HG02884 (cell line): ENCODE measurements around the gene CYBC1.

Source experiments
- ATAC-seq: cut with Tn5 transposase; IDR thresholded peaks from one replicate; pipeline ENCODE4 v1.9.1; 2021; ENCODE audit warnings: mild to moderate bottlenecking, moderate library complexity; ENCODE audit not compliant: unreplicated experiment

The CYBC1 gene

DNA sequence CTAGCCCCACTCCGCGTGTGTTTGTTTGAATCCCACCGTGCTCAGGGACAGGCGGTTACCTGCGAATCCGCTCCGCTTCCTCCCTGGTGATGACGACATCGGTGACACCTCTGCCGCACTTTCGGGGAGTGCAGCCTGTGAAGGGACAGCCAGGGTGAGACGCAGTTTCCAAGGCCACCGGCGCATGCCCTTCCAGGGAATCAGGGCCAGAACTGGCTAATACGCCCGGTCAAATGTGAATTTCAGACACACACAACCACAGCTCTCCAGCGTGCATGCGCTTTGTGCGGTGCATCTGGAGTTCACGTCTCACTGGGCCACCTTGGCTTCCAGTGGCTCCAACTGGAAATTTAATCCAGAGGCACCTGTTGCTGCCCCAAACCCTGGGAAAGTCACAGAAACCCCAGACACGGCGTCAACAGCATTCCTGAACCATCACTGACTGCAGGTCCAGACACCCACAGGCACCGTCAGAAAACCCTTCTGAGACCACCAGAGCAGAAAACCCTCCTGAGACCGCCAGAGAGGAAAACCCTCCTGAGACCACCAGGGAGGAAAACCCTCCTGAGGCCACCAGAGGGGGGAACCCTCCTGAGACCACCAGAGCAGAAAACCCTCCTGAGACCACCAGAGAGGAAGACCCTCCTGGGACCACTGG lies 39.0 kb downstream of the CYBC1 start:
- no peak for ATAC-seq

DNA sequence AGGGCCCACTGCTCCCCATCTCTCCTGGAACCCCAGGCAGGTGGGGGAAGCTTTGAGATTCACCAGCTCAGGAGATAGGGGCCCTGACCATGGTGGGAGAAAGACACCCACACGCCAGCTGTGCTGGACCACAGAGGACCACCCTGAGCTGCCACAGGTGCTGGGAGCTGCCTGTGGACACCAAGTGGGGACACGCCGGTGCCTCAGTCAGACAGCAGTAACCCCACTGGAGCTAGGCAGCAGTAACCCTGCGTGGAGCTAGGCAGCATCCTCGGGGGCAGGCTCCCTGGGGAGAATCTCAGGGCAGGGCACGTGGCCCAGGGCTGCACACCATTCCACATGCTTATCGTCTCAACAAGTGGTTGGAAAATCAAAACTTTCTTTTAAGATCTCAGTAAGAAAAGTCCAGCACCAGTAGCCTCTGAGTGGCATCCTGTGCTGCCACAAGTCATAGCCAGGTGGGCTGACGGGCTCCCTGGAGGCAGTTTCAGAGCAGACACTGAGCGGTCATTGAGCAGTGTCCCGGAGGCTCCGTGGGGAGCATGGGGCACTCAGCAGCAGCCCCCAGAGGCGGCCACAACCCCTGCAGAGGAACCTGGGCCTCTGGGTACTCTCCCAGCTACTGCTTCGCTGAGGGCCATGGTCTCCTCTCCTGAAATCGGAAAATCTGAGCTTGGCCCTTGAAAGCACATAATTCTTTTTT lies 40.4 kb downstream of the CYBC1 start:
- no peak for ATAC-seq

DNA sequence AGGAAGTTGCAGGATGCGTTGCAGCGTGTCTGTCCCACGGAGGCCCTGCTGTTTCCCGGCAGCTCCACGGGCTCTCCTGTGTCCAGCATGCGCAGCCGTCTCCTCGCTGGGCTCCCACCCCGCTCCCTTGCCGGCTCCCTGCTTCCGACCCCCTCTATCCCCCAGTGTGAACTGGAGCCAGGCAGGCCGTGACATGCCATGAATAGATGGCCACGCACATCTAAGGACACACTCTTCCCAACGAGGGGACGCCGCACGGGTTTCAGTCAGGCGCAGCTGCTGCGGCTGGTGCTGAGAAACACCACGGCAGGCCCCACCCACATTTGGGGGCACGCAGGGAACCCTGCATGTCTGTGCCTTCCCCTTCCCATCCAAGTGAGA lies 41.6 kb downstream of the CYBC1 start:
- no peak for ATAC-seq

DNA sequence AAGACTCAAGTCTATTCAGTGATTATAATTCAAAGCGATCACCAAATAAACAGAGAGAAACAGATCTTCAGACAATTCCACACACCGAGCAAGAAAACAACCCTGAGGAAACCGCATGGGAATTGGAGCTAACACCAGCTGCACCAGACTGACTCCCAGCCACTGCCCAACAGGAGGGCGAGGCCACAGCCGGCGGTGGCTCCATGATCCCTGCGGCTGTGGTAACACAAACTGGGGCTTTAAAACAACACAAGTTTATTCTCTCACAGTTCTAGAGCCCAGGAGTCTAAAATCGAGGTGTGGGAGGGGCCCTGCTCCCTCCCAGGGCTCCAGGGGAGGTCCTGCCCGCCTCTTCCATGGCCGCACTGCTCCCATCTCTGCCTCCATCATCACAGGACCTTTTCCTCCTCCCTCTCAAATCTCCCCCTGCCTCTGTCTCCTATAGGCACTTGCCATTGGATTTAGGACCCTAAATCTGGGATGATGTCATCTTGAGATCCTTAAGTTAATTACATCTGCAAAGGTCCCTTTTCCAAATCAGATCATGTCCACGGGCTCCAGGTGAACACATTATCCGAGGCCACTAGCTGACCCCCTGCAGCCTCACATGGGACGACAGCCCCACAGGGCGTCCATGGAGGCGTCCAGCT lies 42.1 kb downstream of the CYBC1 start:
- ATAC-seq, result no peak

DNA sequence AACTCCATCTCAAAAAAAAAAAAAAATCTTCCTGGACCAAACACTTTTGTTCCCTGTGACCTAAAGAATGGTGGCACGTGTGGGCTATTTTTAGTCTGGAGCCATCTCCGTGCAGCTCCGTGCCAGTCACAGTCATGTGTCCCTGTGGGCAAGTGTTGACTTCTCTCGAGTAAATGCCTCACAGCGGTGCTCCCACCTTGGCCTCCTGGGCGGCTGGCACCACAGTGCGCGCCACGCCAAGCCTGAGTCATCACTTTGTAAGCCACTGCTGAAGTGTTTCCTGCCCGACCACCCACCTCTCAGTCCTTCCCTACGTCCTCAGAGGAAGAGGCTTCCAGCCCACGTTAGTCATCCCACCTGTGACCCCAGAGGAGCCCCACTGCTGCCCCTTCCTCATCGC lies 43.3 kb downstream of the CYBC1 start:
- ATAC-seq, result no peak

DNA sequence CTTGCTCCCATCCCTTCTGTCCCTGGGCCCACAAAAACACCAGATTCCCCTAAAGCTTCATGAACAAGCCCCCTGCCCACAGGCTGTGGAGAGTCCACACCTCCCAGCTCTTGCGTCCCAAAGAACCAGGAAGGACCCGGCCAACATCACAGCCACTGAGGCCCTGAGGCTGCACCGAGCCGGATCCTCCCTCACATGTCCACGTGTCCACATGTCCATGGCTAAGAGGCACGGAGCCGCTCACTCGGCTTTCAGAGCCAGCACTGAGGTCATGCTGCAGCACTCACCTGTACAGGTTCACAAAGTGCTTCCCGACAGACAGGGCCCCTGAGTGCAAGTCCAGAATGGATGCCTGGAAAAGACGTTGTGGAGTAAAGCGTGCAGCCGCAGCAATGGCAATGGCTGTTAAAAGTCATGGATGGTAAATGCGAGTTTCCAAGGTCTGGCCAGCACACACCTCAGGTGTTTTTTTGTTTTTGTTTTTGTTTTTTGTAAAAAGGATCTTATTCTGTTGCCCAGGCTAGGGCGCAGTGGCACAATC lies 44.4 kb downstream of the CYBC1 start:
- no peak for ATAC-seq

DNA sequence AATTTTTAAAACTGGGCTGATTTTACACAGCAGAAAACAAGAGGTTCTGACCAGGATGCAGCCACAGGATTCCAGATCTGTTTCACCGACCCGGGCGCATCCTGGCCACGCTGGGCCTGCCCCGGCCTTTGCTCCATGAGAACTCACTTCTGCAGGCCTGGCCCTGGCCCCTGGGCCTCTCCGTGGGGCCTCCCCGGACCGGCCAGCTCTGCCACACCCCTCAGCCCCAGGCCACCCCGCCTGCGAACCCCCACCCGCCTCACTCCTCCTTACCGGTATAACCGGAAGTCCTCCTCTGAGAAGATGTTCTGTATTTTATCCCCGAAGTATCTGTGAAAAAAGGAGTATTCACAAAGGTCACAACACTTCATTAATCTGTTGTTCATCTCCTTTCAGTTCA lies 45.5 kb downstream of the CYBC1 start:
- ATAC-seq, result no peak

DNA sequence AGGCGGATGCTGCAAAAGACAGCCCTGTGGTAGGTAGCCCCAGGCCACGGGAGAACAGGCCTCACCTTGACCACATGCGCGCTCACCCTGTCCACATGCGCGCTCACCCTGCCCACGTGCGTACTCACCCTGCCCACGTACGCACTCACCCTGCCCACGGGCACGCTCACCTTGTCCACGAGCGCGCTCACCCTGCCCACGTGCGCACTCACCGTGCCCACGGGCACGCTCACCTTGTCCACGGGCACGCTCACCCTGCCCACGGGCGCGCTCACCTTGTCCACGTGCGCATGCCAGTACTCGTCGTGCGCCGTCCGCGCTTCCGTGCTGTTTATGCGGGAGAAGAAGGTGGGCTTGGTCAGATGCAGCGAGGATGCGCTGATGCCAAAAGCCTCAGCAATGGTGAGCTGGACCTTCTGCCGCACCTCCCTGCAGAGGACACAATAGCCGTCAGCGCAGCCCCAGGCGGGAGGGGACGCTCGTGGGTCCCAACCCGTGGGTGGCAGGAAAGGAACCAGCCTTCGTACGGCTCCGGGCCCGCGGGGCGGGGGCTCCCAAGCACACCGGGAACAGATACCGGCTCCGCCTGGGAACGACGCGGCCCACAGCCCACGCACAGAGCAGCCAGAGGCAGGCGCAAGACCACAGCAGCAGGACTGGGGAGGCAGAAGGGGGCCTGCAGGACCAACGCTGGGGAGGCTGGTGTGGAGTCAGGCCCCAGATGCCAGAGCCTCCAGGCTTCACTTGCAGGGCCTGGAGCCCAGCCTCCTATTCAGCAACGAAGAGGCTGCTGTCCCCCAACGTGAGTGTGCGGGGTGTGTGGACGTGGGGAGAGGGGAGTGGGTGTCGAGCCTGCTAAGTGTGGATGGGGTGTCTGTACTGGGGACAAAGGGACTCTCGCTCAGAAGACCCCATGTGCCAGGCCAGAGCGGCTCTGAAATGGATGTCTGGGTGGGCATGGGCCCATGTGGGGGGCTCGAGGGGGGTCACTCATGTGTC lies 46.6 kb downstream of the CYBC1 start:
- no peak for ATAC-seq

DNA sequence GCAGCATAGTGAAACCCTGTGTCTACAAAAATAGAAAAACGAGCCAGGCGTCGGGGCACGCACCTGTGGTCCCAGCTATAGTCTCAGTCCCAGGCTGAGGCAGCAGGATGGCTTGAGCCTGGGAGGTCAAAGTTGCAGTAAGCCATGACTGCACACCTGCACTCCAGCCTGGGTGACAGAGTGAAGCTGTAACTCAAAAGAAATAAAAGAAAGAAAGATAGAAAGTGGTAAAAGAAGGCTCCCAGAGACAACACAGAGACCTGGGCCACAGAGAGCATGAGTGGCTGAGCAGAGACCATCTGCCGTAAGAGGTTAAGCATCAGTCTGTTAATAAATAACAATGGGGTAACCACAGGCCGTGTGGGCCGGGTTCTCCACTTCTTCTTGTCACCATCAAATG lies 47.7 kb downstream of the CYBC1 start:
- no peak for ATAC-seq

DNA sequence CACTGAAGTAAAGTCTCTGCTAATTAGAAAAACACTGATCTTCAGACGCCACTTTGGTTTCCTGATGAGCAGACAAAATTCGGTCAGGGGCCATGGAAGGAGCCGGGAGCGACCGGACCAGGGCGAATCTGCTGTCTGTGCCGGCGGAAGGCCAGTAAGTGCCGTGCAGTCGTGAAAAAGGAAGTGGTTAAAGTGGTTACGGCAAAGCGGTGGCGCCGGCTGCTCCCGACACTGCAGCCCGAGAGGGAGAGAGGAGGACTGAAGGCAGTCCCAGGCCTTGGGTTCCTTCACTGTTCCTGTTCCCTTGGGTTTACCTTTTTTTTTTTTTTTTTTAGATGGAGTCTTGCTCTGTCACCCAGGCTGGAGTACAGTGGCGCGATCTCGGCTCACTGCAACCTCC lies 49.7 kb downstream of the CYBC1 start:
- no peak for ATAC-seq

DNA sequence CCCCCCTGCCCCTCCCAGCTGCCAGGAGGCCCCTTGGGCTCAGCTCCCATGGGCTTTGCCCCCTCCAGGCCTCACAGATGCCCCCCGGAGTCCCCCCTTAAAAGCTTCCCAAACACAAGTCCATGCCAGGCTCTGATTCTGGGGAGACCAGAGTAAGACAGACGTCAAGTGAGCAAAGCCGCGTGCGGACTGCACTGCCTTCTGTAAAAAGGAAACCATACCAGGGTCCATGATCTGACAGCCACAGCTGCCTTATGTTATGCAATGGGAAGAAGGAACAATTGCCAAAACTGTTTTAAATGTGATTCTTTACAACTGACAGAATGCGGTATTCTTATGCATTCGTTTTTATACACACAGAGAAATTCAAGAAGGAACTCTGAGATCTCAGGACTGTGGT lies 50.3 kb downstream of the CYBC1 start:
- no peak for ATAC-seq

DNA sequence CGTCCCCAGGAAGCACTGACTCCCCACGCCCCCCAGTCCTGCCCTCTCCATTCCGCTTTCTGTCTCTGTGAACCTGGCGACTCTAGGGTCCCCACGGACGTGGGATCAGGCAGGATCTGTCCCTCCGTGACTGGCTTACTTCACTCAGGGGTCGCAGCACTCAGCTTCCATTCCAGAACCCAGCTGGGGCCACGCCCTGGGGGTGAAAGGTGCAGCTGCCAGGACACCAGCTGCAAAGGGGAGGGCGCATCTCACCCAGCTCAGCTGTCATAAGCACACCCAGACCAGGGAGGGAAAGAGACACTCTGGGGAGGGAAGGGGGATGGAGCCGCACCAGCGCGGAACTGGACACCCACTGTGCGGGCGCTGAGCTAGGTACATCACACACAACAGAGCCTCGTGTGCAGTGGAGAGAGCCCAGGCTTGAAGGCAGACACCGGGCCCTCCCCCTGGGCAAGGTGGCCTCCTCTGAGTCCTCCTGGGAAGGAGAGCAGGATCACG lies 50.9 kb downstream of the CYBC1 start:
- ATAC-seq, result no peak

DNA sequence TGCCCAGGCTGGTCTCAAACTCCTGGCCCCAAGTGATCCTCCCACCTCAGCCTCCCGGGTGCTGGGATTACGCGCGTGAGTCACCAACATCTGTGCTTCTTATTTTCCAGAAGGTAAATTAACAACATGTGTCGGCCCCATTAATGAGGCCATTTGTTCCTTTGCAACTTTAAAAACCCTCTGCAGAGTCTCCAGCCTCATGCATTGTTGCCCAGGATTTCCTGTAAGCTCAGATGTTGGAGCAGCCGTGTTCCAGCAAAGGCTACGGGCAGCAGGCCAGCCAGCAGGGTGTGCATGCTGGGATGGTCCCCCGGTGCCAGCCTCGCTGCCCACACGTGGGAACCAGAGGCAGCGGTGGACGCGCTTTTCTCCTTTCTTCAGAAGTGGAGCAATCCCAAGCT lies 51.5 kb downstream of the CYBC1 start:
- ATAC-seq, result no peak

DNA sequence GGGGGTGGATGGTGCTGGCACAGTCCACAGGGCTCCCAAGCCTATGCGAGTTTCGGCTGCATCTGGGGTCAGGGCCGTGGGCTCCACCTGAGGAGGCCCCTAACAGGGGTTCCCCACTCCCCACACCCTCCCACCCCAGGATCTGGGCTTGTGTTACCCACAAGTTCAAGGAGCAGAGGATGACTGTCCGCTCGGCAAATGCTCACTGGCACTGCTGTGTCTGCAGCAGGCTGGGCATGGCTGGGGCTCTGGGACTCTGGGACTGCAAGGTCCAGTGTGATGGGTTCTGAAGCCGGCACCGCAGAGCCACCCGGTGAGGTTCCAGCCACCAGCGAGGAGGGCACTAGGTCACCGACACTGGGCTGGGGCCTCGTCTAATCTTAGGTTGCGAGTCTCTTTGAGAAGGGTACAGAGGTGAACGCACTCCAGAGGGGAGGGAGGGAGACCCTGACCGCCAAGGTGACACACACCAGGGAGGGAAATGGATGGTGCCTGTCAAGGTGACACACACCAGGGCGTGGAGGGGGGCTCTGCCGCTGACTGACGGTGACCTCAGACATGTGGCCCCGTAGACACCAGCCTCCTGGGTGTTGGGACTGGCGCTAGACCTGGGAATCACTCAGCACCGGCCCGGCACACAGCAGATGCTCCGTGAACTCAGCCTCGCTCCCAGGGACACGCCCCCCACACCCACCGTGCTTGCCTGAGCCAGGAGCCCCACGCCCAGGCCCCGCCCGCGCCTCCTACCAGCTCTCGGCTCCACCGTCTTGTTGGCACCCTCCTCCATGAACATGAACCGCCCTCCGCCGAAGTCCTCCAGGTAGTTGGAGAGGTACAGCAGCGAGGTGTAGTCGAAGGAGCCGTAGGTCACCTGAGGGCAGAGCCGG lies 52.9 kb downstream of the CYBC1 start:
- no peak for ATAC-seq

DNA sequence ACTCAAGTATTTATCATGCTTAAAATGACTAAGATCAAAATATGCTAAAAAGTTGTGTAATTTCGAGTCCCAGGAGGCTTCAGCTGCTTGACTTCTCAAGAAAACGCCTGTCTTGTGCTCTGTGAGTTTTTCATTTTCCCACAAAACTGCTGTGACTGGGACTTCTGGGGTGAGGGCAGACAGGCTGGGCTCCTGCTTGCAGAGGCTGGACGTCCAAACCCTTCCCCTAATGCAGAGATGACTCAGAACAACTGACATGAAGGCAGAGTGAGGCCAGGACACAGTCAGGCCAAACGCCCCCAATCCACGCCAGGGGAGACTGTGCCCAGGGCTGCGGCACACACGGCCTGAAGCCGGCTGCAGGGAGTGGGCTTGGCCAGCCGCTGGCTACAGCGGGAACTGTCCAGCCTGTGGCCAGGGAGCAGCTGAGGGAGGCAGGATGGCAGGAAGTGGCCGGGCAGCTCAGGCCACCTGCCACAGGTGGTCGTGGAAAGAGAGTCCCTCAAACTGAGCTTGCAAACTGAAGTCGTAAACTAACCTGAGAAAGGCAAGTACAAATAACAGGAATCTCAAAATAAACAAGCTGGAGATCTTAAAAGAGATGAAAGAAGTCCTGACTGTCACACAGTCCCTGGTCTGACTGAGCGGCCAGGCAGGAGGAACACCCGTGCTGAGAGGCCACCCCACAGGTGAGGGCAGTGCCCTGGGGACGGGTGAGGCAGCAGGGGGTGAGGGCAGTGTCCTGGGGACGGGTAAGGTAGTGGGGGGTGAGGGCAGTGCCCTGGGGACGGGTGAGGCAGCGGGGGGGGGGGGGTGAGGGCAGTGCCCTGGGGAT lies 53.7 kb downstream of the CYBC1 start:
- no peak for ATAC-seq

DNA sequence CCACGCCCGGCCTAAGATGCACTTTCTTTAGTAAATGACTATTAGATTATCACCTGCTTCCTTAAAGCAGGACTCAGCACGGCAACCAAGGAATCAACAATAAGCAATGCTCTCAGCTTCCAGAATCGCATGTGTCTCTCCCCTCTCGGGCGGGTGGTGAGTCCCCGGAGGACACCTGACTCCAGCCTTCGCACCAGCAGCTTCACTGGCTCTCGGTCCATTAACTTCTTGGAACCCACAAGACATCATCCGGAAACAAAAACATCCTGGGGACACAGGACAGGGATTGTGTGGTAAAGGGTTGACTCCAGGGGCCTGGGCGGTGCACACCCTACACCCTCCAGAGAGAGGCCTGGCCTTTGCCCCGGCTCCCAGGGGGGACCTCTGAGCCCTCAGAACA lies 56.3 kb downstream of the CYBC1 start:
- ATAC-seq, result no peak

DNA sequence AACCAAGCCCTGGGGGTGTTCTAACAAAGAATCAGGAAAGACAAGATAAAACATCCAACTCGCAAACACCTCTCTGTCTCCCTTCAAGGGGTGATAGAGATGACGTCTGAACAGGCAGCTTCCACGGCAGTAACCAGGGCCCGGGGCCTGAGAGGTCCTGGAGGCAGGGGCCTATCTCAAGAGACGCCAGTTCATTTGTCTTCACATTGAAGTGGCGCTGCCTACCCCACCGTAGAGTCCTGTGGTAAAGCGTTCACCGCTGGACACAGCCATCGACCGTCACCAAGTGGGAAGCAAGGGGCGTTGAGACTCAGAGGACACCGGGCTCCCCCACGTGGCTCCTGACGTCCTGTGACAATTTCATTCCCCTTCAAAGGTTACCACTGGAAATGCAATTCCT lies 57.6 kb downstream of the CYBC1 start:
- ATAC-seq, result no peak
